Adrenal gland (tissue), 12 donors: ENCODE data around the gene CRADD. TPM values are rescaled to one million over a fixed set of nuclear protein-coding genes. Genes with fewer than 3 reads are reported as not detected.

Source experiments
- DNase-seq, 7 donors: peaks; one replicate each; pipeline ENCODE4 v3.0.0-alpha.2; 2019 to 2020
- H3K27ac ChIP-seq, 5 donors: fragments of 200-600 bp; sonication (generic) in 4 of 5; 1 replicate in 3 of 5; 2 replicates in 2 of 5; pipeline versions ENCODE4 v1.5.1 to v1.8.0; 2016 to 2020; ENCODE audit warnings: mild to moderate bottlenecking in 1 of 5
- H3K27me3 ChIP-seq: fragments of 200-600 bp; 2 replicates; pipeline ENCODE4 v1.8.0; 2021
- H3K36me3 ChIP-seq, 2 donors: fragments of 200-600 bp; replicated peaks in 1 of 2; 1 replicate in 1 of 2; 2 replicates in 1 of 2; pipeline versions ENCODE4 v1.5.1 to v1.8.0; 2018 to 2022
- H3K4me1 ChIP-seq, 2 donors: fragments of 200-600 bp; replicated peaks in 1 of 2; 1 replicate in 1 of 2; 2 replicates in 1 of 2; pipeline versions ENCODE4 v1.5.1 to v1.8.0; 2018 to 2021
- H3K4me3 ChIP-seq, 4 donors: fragments of 200-600 bp; sonication (generic) in 3 of 4; one replicate each; pipeline ENCODE4 v1.5.1; 2016 to 2018
- H3K9me3 ChIP-seq, 3 donors: fragments of 200-600 bp; sonication (generic) in 1 of 3; replicated peaks in 1 of 3; 1 replicate in 2 of 3; 2 replicates in 1 of 3; pipeline versions ENCODE4 v1.5.1 to v1.8.0; 2016 to 2021
- CTCF ChIP-seq, 6 experiments: fragments of 450-650 bp in 4 of 6; fragments of 200-600 bp in 2 of 6; sonication (generic) in 1 of 6; IDR thresholded peaks; 1 replicate in 5 of 6; 2 replicates in 1 of 6; pipeline versions ENCODE4 v1.5.1 to v1.8.0; 2016 to 2021; ENCODE audit warnings: antibody characterized with exemption in 6 of 6, mild to moderate bottlenecking in 2 of 6, moderate library complexity in 1 of 6
- POLR2A ChIP-seq, 2 donors: fragments of 450-650 bp; IDR thresholded peaks; one replicate each; pipeline ENCODE4 v1.6.1; 2017; ENCODE audit warnings: antibody characterized with exemption in 2 of 2, mild to moderate bottlenecking in 2 of 2, moderate library complexity in 1 of 2
- WGBS, 4 donors: extraction: QIAGEN DNeasy Blood & Tissue Kit in 2 of 4; methylation state at CpG; one replicate each; pipeline versions ENCODE4 v1.1.5 to v1.1.7; 2013 to 2017; 5-methylcytosine and 5-hydroxymethylcytosine counted together
- intact Hi-C, 2 donors: fragments of 100-400 bp; cut with DNase I; formaldehyde crosslinking; loops; one replicate each; pipeline versions ENCODE4 v1.14.1 to v1.15.0; 2022 to 2023
- polyA plus RNA-seq, 3 donors: library from polyadenylated mRNA; stranded (reverse); fragments of 200-250 nt in 2 of 3; fragments of 350-450 nt in 1 of 3; fragmentation: Illumina TruSeq in 1 of 3; extraction: RNeasy Lipid Tissue Mini Kit (QIAGEN cat#74804) in 1 of 3; gene quantifications; one replicate each; pipeline ENCODE4 v1.2.3, GENCODE V29; 2013 to 2014
- total RNA-seq, 9 donors: library from RNA; depleted of rRNA in 4 of 9; stranded (reverse); fragments of >200 nt in 4 of 9; fragments of 120-200 nt in 1 of 9; fragmentation: NEBNext Ultra II Directional in 1 of 9; extraction: Animal tissue kit (Norgen Biotek cat#: 25700) in 1 of 9; gene quantifications; one replicate each; pipeline versions ENCODE4 v1.1.0 to v1.2.4, GENCODE V29; 2013 to 2023
- donor health status: healthy with polysubstance abuse.
- donor health status: Bipolar disorder and iron deficiency.
- donor health status: DM: yes; HTN: yes; CAD: no.
- donor health status: DM: no; HTN: no; CAD: no.
- donor health status: DM: no; HTN: no; CAD: no.
- donor health status: DM: yes; HTN: yes; CAD: no.

The CRADD gene
- total and polyA plus RNA-seq, 12 donors = 7.3 to 70.1 (median 35.8) TPM

- no peak for DNase-seq
- intact Hi-C loops = no loop called here
- TF ChIP-seq CTCF (IDR thresholded peaks at IDR 0.05) (no peak), POLR2A (IDR thresholded peaks at IDR 0.05) (no peak)
- H3K4me1 ChIP-seq = peaks cover 0 to 26% of the 10 kb centered on the region in 2 donors
- no peak overlapping the region for H3K4me3 ChIP-seq
- 55 to 65% (median 63%) methylated on average over 3 of the region's 3 CpGs for WGBS, 4 donors
- H3K27ac ChIP-seq = peak overlapping the region in 1 of 5 donors; percentile 65
- H3K9me3 ChIP-seq = peaks cover 0 to 8% (median 0%) of the 10 kb centered on the region in 3 donors
- H3K27me3 ChIP-seq = no peaks in the 10 kb centered on the region
- no peaks in the 10 kb centered on the region for H3K36me3 ChIP-seq
Measured at GRCh38 chr12:93712200-93712599, 35.0 kb downstream of the CRADD start.

GRCh38 chr12:93713060-93713459 lies 35.9 kb downstream of the CRADD start:
- Histone ChIP-seq H3K4me1 (peaks cover 0 to 24% of the 10 kb centered on the region in 2 donors), H3K27me3 (no peaks in the 10 kb centered on the region), H3K27ac (peak overlapping the region in 2 of 5 donors; percentile 7 to 65), H3K36me3 (no peaks in the 10 kb centered on the region), H3K9me3 (peaks cover 0 to 8% (median 0%) of the 10 kb centered on the region in 3 donors), H3K4me3 (no peak overlapping the region)
- DNase-seq = no peak
- no peak for TF ChIP-seq CTCF (IDR thresholded peaks at IDR 0.05)
- WGBS, 4 donors = 64 to 67% (median 65%) methylated on average over 5 of the region's 5 CpGs
- intact Hi-C loops = no loop called here

- Histone ChIP-seq H3K27ac (peak overlapping the region in 2 of 5 donors; percentile 65 to 75), H3K36me3 (no peaks in the 10 kb centered on the region), H3K4me1 (peaks cover 0 to 24% of the 10 kb centered on the region in 2 donors), H3K4me3 (no peak overlapping the region), H3K9me3 (peaks cover 0 to 8% (median 0%) of the 10 kb centered on the region in 3 donors), H3K27me3 (no peaks in the 10 kb centered on the region)
- intact Hi-C loops = no loop called here
- TF ChIP-seq POLR2A (IDR thresholded peaks at IDR 0.05) = no peak
- no peak for TF ChIP-seq CTCF (IDR thresholded peaks at IDR 0.05)
- no peak for DNase-seq
- 80 to 86% (median 83%) methylated on average over 4 of the region's 4 CpGs for WGBS, 4 donors
Measured at GRCh38 chr12:93713800-93714199, 36.6 kb downstream of the CRADD start.

GRCh38 chr12:93714382-93714781 lies 37.2 kb downstream of the CRADD start:
- H3K9me3 ChIP-seq = peaks cover 0 to 7% (median 0%) of the 10 kb centered on the region in 3 donors
- H3K36me3 ChIP-seq = no peaks in the 10 kb centered on the region
- peak overlapping the region in 1 of 4 donors; percentile 1 for H3K4me3 ChIP-seq
- DNase-seq = peak in 5 of 7 donors; percentile 26 to 62 (median 27)
- H3K27me3 ChIP-seq = no peaks in the 10 kb centered on the region
- no peak for TF ChIP-seq CTCF (IDR thresholded peaks at IDR 0.05)
- TF ChIP-seq POLR2A (IDR thresholded peaks at IDR 0.05) = no peak
- H3K4me1 ChIP-seq = peaks cover 0 to 24% of the 10 kb centered on the region in 2 donors
- H3K27ac ChIP-seq = peak overlapping the region in 2 of 5 donors; percentile 65 to 75
- WGBS, 4 donors = 29 to 56% (median 41%) methylated on average over 5 of the region's 5 CpGs
- intact Hi-C loops = no loop called here
